Activated naive CD4-positive, alpha-beta T cell (primary cell): ENCODE measurements around the gene ROBO1.

Source experiments
- DNase-seq, 4 experiments: peaks; one replicate each; lab custom pipeline; 2025; lab: John Stamatoyannopoulos, UW

ROBO1 gene

DNA sequence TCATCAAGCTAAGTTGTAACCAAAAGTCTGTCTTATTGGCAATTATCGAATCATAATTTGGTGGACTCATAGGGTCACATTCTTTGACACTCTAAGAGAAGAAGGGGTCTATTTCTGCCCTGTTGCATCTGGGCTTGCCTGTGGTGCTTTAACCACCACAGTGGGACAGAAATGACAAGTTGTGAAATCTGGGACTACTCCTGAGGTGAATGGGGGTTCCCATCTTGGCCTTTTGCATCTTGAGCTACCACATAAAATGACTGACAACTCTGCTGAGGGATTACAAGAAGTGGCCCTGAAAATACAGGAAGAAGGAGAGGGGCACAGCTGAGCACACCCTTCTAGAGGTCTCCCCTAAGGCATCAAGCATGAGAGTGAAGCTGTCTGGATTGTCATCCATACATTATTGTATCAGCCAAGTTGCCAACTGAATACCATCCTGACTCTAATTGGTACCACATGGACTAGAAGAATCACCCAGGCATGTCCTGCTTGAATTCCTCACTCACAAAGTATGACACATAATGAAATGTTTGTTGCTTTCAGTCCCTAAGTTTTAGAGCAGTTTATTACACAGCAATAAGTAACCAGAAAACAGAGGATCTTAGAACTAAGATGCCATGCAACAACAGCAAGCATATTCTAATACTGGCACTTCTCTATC, 306.5 kb downstream of the ROBO1 start:
- DNase-seq, result no peak

DNA sequence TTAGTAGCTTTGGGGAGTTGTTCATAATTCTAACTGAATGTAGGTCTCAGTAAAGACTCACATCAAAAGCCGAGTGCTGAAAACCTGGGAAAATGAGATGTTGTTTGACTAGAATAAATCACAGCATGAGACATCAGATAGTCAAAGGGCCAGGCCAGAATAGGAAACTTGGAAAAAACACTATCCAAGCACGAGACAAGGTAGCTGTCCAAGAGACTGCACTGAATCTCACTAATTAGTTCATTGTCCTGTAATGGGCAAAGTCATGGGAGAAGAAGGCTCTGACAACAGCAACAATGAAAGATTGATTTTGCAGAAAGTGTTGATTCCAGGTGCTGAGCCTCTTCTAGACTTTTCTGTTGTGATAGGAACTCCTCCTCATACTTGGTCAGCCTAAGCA, 314.2 kb downstream of the ROBO1 start:
- no peak for DNase-seq

DNA sequence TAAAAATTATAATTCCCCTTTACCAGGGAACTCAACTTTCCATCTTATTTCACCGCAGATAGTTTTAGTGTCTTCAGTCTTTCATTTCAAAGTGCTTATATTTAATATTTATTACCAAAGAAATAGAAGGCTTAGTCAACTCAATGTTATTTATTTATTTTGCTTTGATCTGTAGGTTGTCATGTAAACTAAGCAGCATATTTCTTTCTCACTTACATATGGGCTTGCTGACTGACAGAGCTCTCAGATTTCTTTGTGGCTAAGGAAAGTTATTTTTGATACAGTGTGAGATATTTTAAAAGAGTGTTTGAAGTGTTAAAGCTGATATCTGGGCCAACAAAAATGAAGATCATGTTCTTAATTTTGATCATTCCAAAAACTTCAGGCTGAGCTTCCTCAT, 331.4 kb downstream of the ROBO1 start:
- no peak for DNase-seq

DNA sequence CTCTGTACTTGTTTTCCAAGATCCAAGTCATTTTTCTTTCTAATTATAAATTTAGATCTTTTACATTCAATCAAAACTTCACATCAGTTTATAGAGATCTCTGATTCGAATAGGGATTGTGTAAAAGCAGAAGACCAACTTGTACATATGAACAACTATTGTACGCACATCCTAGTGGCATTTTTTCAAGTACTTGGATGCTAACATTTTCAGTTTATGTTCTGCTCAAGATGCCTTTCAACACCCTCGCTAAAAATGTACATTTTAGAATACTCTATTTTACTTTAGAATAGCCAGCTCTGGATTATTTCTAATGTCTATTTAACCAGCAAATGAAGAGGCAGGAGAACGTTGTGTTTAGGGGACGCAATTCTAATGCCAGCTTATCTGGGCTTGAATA, 340.7 kb downstream of the ROBO1 start:
- no peak for DNase-seq

DNA sequence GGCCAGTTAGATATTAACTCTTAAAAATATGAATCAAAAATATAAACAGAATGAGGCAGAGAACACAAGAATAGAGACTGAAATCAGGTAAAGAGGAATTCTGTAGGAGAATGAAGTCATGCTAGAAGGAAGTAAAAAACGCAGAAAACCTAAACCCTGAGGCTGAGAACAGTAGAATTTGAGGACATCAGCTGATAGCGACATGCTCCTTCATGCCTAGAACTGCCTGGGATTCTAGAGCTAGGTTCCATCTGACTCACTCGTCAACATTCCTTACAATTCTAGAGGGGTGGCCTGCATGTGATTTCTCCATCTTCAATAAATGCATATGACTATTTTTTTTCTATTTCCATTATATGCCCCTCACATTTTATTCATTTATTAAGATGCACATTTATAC, 343.0 kb downstream of the ROBO1 start:
- DNase-seq, result no peak

DNA sequence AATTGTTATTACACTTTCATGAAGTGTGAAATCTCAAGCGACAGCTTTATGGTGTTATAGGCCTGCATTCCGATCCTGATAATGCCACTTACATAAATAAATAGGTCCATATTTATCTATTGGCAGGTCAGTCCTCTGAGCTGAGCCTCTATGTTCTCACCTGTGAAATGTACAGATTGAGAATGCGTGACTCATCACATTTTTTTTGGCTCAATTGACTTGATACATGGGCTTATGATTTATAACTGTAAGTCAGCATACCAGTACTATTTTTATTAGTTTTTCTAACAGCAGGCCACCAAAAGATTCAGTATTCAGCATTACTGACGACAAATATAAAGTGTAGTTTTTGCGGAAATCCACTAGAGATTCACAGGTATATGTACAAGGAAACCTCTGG, 344.4 kb downstream of the ROBO1 start:
- no peak for DNase-seq

DNA sequence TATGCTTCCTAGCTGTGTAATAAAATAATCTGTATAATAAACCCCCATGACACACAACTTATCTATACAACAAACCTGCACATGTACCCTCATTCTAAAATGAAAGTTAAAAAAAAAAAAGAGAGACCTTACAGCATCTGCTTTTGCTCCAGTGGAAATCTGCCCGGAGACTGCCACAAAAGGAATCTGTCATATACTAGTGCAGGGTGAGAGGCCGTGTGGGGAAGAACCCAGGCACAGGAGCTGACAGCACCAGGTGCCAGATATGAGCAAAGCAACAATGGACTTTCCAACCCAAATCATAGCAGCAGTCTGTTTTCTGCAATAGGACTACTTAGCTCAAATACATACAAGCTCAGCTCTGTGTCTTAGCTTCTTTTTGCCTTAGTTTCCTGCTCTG, 346.5 kb downstream of the ROBO1 start:
- no peak for DNase-seq

DNA sequence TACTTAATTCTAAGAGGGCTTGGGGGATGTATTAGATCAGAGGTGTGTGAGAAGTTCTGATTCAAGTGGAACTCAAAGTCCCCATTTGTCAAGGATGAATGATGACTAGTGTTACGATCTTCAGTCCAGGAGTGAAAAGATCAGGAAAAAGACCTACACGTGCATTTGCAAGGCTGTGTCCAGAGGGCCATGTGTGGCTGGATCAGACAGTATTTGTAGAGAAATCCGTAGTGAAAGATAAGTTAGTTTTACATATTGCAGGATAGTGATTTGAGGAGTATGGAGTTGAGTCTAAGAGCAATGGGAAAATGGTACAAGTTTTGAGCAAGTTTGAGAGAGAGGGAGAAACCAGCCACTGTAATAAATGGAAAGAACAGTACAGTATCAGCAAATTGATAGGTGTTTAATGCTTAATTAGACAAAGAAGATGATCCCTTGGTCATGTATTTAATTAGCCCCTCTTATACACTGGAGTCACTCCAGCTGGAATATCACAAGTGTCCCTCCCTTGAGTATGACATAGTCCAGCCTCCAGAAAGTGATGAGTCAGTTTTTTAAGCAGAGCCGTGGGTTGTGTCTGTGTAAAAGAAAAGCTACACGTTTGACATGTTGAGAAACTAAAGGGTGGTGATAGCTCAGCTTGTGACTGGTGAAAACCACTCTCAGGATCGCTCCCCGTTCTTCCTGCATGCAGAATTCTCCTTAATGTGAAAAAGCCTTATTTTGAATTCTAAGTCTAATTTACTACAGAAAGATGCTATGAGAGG, 348.8 kb downstream of the ROBO1 start:
- no peak for DNase-seq

DNA sequence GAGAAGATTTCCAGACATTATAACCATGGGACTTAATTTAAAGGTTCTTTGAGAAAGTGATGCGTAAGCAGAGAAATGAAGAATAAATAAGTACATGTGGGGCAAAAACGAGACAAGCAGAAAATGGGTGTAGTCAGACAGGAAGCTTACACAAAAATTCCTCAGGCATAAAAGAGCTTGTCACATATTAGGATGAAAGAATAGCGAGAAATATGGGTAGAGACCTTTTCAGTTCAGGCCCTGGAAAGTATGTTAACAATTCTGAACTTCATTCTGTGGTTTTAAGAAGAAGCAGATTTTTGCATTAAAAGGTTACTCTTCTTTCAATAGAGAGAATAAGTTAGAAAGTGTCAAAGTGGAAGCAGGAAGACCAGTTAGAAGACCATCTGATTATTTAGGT, 352.4 kb downstream of the ROBO1 start:
- no peak for DNase-seq

DNA sequence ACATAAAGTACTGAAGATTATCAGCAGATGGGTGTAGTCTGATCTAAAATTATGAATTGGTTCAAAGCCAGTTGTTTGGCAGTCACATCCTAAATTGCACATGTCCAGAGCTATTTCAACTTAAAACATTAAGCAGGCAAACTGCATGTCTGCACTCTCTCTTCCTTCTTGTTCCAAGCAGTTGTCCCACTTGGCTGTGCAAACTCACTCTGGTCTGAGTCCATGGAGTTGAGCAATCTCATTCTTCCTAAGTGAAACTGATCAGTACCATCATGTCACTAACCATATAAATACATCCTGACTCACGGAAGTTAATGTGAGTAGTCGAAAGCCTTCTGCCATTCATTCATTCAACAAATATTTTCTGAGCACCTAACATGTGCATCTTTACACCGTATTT, 353.0 kb downstream of the ROBO1 start:
- DNase-seq, result no peak

DNA sequence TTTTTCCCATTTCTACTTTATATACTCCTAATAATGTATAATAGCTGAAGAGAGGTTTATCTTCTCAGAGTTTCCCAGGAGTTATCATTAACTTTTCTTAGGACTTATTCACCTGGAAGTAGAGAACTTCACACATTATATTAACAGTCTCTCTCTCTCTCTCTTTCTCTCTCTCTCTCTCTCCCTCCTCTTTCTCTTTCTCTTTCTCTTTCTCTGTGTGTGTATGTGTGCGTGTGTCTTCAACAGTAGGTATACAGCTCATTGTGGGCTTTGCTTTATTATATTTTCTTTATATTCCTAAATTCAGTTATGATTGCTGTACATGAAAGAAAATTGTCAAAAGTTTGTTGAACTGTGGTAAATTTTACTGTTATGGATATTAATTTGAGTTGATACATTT, 353.8 kb downstream of the ROBO1 start:
- DNase-seq, result no peak

DNA sequence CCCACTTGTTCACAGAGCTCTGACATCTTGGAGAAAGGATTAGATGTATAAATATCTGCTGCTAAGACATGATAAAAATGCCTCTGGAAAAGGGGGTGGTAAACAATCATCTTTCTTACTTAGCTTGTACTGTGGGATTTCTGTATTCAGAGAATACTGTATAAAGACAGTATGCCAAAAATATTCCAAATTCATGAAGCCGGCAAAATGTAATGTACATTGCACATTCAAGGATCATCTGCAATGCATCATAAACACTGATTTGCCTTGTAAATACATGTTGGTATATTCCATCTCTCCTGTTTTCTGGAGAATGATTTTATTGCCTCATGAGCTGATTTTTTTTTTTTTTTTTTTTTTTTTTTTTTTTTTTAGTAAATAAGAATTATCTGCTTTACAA, 355.3 kb downstream of the ROBO1 start:
- no peak for DNase-seq

DNA sequence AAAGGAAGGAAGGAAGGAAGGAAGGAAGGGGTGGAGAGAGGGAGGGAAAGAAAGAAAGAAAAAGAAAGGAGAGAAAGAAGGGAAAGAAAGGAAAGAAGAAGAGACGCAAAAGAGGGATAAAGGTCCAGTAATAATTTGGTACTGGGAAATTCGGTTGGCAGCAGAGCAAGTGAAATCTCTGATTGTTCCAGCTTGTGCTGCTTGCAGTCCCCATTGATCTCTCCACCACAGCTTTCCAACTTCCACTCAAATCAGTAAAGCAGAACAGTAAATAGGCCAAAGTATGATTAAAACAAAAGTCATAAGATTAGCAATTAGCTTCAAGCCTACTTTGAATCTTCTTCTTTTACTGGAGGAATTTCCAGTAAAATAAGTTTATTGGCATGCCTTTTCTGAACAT, 357.2 kb downstream of the ROBO1 start:
- DNase-seq, result no peak

DNA sequence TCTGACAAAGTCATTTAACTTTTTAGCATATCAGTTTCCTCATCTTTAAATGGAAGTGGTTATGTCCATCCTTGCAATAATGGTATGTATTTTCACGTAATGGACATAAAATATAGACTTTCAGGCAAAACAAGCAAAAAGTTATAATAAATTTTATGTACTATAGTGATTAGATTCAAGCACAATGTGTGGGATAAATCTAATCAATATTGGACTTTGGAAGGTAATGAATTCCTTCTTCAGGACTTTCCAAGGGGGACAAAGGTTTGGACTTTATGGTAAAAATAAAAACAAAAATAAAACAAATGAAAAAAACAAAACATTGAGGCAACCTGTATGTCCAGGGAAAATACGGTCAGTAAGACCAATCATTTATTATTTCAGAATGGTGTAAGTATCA, 357.7 kb downstream of the ROBO1 start:
- DNase-seq, result no peak

DNA sequence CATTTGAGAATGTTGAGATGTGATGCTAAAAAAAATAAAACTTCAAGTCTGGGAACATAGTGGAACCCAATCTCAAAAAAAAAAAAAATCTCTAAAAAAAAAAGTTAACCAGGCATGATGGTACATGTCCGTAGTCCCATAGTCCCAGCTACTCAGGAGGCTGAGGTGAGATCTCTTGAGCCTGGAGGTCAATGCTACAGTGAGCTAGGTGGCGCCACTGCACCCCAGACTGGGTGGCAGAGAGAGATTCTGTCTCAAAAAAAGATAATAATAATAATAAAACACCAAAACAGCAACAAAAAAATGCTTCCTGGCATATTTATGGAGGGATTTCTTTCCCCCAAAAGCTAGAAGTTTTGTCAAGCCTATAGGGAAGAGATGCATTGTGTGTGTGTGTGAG, 361.6 kb downstream of the ROBO1 start:
- DNase-seq, result no peak

DNA sequence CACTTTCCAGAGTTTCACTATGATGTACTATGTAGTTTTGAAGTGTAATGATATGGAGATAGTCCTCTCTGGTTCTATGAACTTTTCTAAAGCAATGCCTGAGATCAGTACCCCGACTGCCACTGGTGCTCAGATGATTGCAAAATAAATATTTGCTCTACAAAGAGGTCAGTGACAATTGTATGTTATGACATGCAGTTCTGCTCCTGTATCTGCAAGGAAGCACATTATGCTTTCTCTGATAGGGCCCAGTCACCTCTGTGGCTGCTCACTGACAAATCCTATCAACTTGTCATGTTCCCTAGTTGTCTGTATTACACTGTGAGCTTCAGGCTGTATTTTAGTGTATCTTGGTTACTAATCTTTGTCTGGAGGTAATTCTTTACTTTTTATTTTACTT, 362.6 kb downstream of the ROBO1 start:
- no peak for DNase-seq

DNA sequence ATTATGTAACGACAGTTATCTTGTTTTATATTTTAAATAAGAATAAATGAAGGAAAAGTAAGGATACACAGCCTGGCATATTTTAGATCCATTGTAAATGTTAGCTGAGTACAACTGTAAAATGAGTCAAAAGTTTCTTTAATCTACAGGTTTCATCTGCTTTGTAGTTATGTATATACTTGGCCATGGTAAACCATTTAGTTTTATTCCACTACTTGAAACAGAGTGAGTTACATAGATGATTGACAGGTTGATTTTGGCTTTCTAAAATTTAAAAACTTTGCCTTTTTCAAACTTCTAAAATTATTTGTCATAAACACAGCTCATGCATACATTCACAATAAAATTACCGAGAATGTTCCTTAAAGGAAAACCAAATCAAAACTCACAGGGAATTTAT, 371.2 kb downstream of the ROBO1 start:
- DNase-seq, result no peak

DNA sequence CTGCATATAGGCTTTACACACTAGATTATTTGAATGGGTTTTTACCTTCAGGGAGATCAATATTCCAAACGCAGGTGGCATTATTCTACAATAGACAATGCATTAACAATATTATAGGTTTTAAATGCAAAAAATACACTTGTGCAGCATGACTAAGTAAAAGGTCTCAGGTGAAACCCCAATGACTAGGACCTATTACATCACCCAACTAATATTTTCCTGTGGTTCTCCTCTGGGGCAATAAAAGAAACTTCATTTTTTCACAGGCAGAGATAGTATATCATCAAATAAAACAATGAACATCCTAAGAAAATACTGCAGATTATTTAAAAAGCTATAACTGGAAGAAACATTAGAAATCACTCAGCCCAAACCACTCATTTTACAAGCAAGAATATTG, 375.3 kb downstream of the ROBO1 start:
- no peak for DNase-seq

DNA sequence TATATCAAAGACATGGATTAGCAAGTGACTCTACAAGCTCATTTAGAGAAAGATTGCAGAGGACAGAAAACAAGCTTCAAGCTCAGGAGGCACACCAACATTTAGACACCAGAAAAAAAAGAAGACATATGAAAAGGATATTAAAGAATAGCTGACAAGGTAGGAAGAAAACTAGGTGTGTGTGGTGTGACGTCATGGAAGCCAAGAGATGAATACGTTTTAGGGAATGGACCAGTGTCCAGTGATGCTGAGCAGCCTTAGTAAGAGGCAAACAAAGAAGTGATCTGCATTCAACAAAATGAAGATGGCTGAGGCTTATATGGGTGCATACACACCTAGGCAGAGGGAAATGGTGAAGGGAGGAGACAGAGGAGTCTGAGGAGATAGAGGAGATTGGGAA, 377.4 kb downstream of the ROBO1 start:
- DNase-seq, result no peak

DNA sequence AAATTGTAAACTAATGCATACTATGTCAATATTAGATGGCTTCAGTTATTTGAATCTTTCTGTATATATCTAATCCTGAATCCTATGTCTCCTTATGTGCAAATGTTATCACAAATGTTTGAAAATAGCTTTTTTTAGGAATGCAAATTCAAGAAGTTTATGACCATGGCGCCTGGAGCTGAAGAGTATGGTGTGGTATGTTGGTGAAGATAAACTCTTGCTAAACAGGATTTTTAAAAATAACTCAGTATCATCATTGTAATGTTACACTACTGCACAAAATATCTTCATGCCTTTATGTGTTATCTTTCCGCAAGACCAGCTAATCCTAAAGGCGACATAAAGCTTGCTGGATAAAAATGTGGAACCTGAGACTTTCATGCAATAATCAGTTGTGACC, 382.6 kb downstream of the ROBO1 start:
- DNase-seq, result no peak

DNA sequence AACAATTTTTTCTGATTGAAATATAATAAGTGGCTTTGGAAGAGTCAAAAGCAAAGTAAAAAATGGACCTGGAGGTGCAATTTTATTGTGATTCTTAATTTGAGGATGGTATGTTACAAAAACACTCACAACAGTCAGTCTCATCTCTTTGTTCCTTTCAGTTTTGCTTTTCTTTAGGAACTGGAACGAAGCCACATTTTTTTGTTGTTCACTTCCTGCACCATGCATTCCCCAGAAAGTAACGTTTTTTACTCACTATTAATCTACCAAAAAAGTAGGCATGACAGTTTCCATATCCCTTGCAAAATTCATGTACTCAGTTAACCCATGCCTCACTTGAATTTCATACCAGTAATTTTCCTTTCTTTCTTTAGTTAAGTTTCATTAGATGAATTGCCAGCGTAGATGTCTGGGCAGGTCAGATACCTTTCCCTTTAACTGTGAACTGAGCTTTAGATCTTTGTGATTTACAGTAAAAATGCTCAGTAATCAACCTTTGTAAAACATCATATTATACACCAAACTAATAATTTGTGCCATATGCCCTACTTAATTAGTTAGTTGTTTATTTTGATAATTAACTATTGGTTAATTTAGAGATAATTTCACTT, 384.3 kb downstream of the ROBO1 start:
- no peak for DNase-seq

DNA sequence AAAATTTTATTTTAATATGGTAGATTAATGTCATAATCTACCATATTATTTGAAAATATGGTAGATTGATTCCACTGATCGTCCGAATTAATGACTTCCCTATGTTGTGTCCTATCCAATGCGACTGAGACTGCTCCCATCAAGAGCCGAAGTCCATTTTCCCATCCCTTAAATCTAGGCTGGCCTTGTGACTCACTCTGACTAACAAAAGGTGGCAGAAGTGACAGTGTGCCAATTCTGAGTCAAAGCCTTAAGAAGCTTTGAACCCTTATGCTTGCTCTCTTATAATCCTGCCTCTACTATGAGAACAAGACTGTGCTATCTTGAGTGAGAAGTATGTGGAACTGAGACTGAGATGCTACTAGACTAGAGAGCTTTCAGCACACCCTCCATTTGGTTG, 387.2 kb downstream of the ROBO1 start:
- DNase-seq, result no peak

DNA sequence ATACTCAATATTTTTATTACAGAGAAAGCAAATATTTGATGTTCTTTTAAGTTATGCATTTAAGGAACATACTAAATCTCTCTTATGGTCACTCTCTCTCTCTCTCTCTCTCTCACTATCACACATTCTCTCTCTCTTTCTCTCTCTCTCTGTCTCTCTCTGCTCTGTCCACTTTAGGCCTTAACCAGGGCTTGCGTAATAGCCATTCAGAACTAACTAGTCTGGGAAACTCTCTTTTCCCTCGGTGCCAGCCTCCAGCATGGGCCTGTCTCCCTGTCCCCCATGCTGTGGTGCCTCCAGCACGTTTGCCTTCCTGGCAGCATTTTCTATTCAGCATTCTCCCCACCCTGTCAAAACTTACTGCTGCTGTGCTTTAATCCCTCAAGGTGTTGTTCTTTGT, 389.7 kb downstream of the ROBO1 start:
- no peak for DNase-seq

DNA sequence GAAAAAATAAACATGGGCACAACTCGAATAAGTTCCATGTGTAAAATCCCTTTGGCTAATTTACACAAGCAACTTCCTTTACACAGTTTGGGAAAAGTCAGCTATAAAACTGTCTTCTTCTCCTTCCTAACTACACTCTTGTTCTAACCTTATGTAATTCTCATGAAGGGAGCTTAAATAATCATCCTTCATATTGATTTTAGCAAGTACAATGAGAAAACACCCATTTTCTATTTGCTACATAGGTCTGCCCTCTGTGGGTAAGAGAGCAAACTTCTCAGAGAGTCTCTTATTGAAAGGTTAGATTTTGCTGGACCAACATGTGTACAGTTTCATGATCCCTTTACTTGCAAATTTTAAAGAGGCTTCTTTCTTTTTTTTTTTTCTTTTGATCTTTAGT, 398.5 kb downstream of the ROBO1 start:
- DNase-seq, result no peak
